SK-N-SH (cell line): Measurements from ENCODE around the gene GALNT16. TPM values are rescaled to one million over a fixed set of nuclear protein-coding genes. Genes with fewer than 3 reads are reported as not detected.

Source experiments
- CTCF ChIA-PET: fragments of 300-600, 350-600 bp; formaldehyde crosslinking; extraction: SDS; loops from one replicate; lab custom pipeline; 2021; lab: Yijun Ruan, JAX
- POLR2A ChIA-PET: fragments of 350-600 bp; sonication (Branson Sonifier 250); formaldehyde crosslinking; extraction: SDS; loops from one replicate; lab custom pipeline; 2020; ENCODE audit warnings: antibody characterized with exemption, inconsistent platforms; lab: Yijun Ruan, JAX
- DNase-seq: peaks from one replicate; pipeline ENCODE4 v3.0.0; 2012
- H2AFZ ChIP-seq: fragments of 200-600 bp; sonication (generic); 2 replicates; pipeline ENCODE4 v1.8.1; 2016; ENCODE audit warnings: antibody characterized with exemption, mild to moderate bottlenecking, low read depth
- H3F3A ChIP-seq: fragments of 200-600 bp; sonication (generic); replicated peaks from 2 replicates; pipeline ENCODE3; 2016; ENCODE audit warnings: antibody characterized with exemption, mild to moderate bottlenecking; ENCODE audit not compliant: insufficient read depth
- H3K27ac ChIP-seq, 2 experiments: fragments of 200-500 bp in 1 of 2; fragments of 200-600 bp in 1 of 2; sonication (Bioruptor generic) in 1 of 2; sonication (generic), shearing (Covaris generic) in 1 of 2; 2 replicates each; pipeline versions ENCODE4 v1.5.1 to v1.6.1; 2014 to 2016; ENCODE audit warnings: low read depth in 2 of 2, inconsistent platforms in 1 of 2, low read length in 1 of 2, mild to moderate bottlenecking in 1 of 2, mixed read lengths in 1 of 2
- H3K27me3 ChIP-seq: fragments of 200-600 bp; sonication (generic), shearing (Covaris generic); 2 replicates; pipeline ENCODE4 v1.6.1; 2016; ENCODE audit warnings: mixed run types; ENCODE audit not compliant: insufficient read depth
- H3K36me3 ChIP-seq, 2 experiments: fragments of 200-500 bp in 1 of 2; fragments of 200-600 bp in 1 of 2; sonication (Bioruptor generic) in 1 of 2; sonication (generic) in 1 of 2; replicated peaks in 1 of 2; 2 replicates each; pipeline versions ENCODE3 to v1.5.1; 2014 to 2016; ENCODE audit warnings: low read length in 1 of 2, mild to moderate bottlenecking in 1 of 2; ENCODE audit not compliant: insufficient read depth in 2 of 2, control insufficient read depth in 1 of 2
- H3K4me1 ChIP-seq, 2 experiments: fragments of 200-500 bp in 1 of 2; fragments of 200-600 bp in 1 of 2; sonication (Bioruptor generic) in 1 of 2; sonication (generic), shearing (Covaris generic) in 1 of 2; 2 replicates each; pipeline versions ENCODE4 v1.5.1 to v1.6.1; 2014 to 2016; ENCODE audit warnings: low read depth in 1 of 2, low read length in 1 of 2, mixed run types in 1 of 2; ENCODE audit not compliant: insufficient read depth in 2 of 2, control insufficient read depth in 1 of 2
- H3K4me2 ChIP-seq: fragments of 200-600 bp; sonication (generic), shearing (Covaris generic); 2 replicates; pipeline ENCODE4 v1.6.1; 2017; ENCODE audit warnings: mixed run types
- H3K4me3 ChIP-seq, 2 experiments: fragments of 200-500 bp in 1 of 2; fragments of 200-600 bp in 1 of 2; sonication (Bioruptor generic) in 1 of 2; sonication (generic), shearing (Covaris generic) in 1 of 2; 2 replicates each; pipeline versions ENCODE4 v1.5.1 to v1.8.1; 2014 to 2016; ENCODE audit warnings: low read depth in 2 of 2, inconsistent platforms in 1 of 2, low read length in 1 of 2, mild to moderate bottlenecking in 1 of 2, mixed read lengths in 1 of 2, moderate library complexity in 1 of 2
- H3K79me2 ChIP-seq: fragments of 200-600 bp; sonication (generic); 2 replicates; pipeline ENCODE4 v1.8.1; 2017; ENCODE audit warnings: mild to moderate bottlenecking; ENCODE audit not compliant: insufficient read depth
- H3K9ac ChIP-seq: fragments of 200-600 bp; sonication (generic); 2 replicates; pipeline ENCODE4 v1.6.1; 2017; ENCODE audit warnings: mixed run types
- H3K9me2 ChIP-seq: fragments of 200-600 bp; sonication (generic); 2 replicates; pipeline ENCODE4 v1.6.1; 2017; ENCODE audit warnings: mixed run types
- H3K9me3 ChIP-seq: fragments of 200-600 bp; sonication (generic); 2 replicates; pipeline ENCODE4 v1.6.1; 2017; ENCODE audit warnings: mixed run types, mild to moderate bottlenecking, moderate library complexity
- H4K20me1 ChIP-seq: fragments of 200-600 bp; sonication (generic); 2 replicates; pipeline ENCODE4 v1.6.1; 2017; ENCODE audit warnings: mild to moderate bottlenecking, mixed run types; ENCODE audit not compliant: insufficient read depth
- ELF1 ChIP-seq: IDR thresholded peaks from 2 replicates; pipeline ENCODE4 v1.4.0; 2012
- GABPA ChIP-seq: IDR thresholded peaks from 2 replicates; pipeline ENCODE4 v1.4.0; 2012; ENCODE audit warnings: low read depth, mild to moderate bottlenecking
- GATA2 ChIP-seq: sonication (generic); formaldehyde crosslinking; IDR thresholded peaks from 2 replicates; pipeline ENCODE4 v1.5.0; 2020; ENCODE audit warnings: mild to moderate bottlenecking, missing genetic modification reagents
- JUND ChIP-seq: IDR thresholded peaks from 2 replicates; pipeline ENCODE4 v1.4.0; 2012
- MEF2A ChIP-seq: IDR thresholded peaks from 2 replicates; pipeline ENCODE4 v1.4.0; 2012; ENCODE audit warnings: low read depth, borderline replicate concordance
- MXI1 ChIP-seq: IDR thresholded peaks from 2 replicates; pipeline ENCODE4 v1.6.1; 2012; ENCODE audit warnings: mild to moderate bottlenecking, low read depth, low read length, improper control_type of control experiment
- NFIC ChIP-seq: IDR thresholded peaks from 2 replicates; pipeline ENCODE4 v1.4.0; 2012; ENCODE audit warnings: borderline replicate concordance
- NRF1 ChIP-seq: IDR thresholded peaks from 2 replicates; pipeline ENCODE4 v1.6.1; 2012; ENCODE audit warnings: low read depth, mild to moderate bottlenecking, low read length
- POLR2AphosphoS5 ChIP-seq: IDR thresholded peaks from 2 replicates; pipeline ENCODE4 v1.6.1; 2012; ENCODE audit warnings: low read depth, low read length
- RCOR1 ChIP-seq: fragments of 150-350 bp; IDR thresholded peaks from 2 replicates; pipeline ENCODE4 v1.6.1; 2017; ENCODE audit warnings: antibody characterized with exemption, low read length
- SMC3 ChIP-seq: IDR thresholded peaks from 2 replicates; pipeline ENCODE4 v1.6.1; 2012; ENCODE audit warnings: low read depth, low read length, improper control_type of control experiment
- TAF1 ChIP-seq: IDR thresholded peaks from 2 replicates; pipeline ENCODE4 v1.6.1; 2012; ENCODE audit warnings: low read depth, mild to moderate bottlenecking, low read length, moderate library complexity, borderline replicate concordance
- TCF12 ChIP-seq: IDR thresholded peaks from 2 replicates; pipeline ENCODE4 v1.4.0; 2012
- YY1 ChIP-seq: IDR thresholded peaks from 2 replicates; pipeline ENCODE4 v1.4.0; 2012; ENCODE audit warnings: low read depth, mild to moderate bottlenecking
- WGBS: methylation state at CpG from one replicate; pipeline ENCODE4 v1.1.6; 2017; ENCODE audit warnings: low lambda C conversion rate; 5-methylcytosine and 5-hydroxymethylcytosine counted together
- polyA plus RNA-seq, 3 experiments: library from polyadenylated mRNA; depleted of rRNA; stranded (reverse); fragments of >200 nt; gene quantifications; 2 replicates each; pipeline ENCODE4 v1.2.3, GENCODE V29; 2012
- TF ChIP-seq, protein P1 (sequence below): fragments of 150-350 bp; IDR thresholded peaks from 2 replicates; pipeline ENCODE4 v1.6.1; 2016; ENCODE audit warnings: mild to moderate bottlenecking, low read depth, low read length
- TF ChIP-seq, protein P2 (sequence below): fragments of 200-600 bp; sonication (generic); IDR thresholded peaks from 2 replicates; pipeline ENCODE4 v1.6.1; 2017; ENCODE audit warnings: antibody characterized with exemption, mild to moderate bottlenecking, moderate library complexity
- TF ChIP-seq, protein P3 (sequence below): IDR thresholded peaks from 2 replicates; pipeline ENCODE4 v1.4.0; 2012; ENCODE audit warnings: low read depth, borderline replicate concordance

GALNT16 gene
- polyA plus RNA-seq, 1 of the 3 experiments (the other 2 are of a cell fraction): 17.0 TPM

DNA sequence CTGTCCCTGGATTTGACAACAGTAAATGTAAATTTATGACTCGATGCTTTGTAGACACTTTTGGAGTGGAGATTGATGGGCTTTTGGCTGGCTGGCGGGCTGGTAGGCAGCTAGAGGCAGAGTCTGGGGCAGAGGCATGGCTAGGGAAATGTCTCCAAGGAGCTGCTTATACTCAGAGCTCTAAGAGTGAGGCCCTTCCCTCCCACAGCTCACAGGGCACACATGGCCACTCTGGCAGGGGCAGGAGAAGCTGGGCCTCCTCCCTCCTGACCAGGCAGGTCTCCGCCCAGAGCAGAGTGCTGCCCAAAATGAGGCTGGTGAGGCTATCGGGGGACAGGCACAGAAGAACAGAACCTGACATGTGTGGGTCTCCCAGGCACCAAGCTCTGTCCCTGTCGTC lies 67.5 kb downstream of the GALNT16 start:
- TF ChIP-seq MXI1 (no peak), NRF1 (no peak), ELF1 (no peak), YY1 (no peak), POLR2AphosphoS5 (no peak), TAF1 (no peak), SMC3 (no peak), RCOR1 (no peak), MEF2A (no peak), GABPA (no peak), NFIC (no peak), TCF12 (no peak)
- TF ChIP-seq, protein P1, sequence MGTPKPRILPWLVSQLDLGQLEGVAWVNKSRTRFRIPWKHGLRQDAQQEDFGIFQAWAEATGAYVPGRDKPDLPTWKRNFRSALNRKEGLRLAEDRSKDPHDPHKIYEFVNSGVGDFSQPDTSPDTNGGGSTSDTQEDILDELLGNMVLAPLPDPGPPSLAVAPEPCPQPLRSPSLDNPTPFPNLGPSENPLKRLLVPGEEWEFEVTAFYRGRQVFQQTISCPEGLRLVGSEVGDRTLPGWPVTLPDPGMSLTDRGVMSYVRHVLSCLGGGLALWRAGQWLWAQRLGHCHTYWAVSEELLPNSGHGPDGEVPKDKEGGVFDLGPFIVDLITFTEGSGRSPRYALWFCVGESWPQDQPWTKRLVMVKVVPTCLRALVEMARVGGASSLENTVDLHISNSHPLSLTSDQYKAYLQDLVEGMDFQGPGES: no peak
- TF ChIP-seq, protein P2, sequence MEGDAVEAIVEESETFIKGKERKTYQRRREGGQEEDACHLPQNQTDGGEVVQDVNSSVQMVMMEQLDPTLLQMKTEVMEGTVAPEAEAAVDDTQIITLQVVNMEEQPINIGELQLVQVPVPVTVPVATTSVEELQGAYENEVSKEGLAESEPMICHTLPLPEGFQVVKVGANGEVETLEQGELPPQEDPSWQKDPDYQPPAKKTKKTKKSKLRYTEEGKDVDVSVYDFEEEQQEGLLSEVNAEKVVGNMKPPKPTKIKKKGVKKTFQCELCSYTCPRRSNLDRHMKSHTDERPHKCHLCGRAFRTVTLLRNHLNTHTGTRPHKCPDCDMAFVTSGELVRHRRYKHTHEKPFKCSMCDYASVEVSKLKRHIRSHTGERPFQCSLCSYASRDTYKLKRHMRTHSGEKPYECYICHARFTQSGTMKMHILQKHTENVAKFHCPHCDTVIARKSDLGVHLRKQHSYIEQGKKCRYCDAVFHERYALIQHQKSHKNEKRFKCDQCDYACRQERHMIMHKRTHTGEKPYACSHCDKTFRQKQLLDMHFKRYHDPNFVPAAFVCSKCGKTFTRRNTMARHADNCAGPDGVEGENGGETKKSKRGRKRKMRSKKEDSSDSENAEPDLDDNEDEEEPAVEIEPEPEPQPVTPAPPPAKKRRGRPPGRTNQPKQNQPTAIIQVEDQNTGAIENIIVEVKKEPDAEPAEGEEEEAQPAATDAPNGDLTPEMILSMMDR: no peak
- no peak for DNase-seq
- Histone ChIP-seq H3K4me2 (no peak overlapping the region), H3K9me3 (no peaks in the 10 kb centered on the region), H3F3A (no peaks in the 10 kb centered on the region), H3K79me2 (no peaks in the 10 kb centered on the region), H3K4me3 (no peak overlapping the region), H3K27me3 (no peaks in the 10 kb centered on the region), H3K9me2 (no peaks in the 10 kb centered on the region), H2AFZ (no peak overlapping the region), H3K4me1 (no peaks in the 10 kb centered on the region), H3K9ac (no peak overlapping the region), H3K27ac (no peak overlapping the region), H3K36me3 (no peaks in the 10 kb centered on the region), H4K20me1 (no peaks in the 10 kb centered on the region)
- ChIA-PET POLR2A (no interaction called here), CTCF (no interaction called here)
- WGBS: 73% methylated on average over 5 of the region's 5 CpGs

DNA sequence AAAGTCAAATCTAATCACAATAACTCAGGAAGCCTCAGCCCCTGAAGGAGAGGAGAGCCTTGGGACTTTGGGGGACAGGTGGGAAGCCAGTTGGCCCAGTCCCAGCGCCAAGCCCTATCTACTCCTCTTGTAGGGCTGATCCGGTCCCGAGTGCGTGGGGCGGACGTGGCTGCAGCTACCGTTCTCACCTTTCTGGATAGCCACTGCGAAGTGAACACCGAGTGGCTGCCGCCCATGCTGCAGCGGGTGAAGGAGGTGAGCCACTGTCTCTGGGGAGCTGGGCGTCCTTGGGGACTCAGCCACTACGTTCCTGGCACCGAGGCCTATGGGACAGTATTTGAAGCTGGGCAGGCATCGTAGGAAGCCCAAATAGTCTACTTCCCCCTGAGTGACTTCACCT lies 68.4 kb downstream of the GALNT16 start:
- H3K27me3 ChIP-seq: no peaks in the 10 kb centered on the region
- no peaks in the 10 kb centered on the region for H3K4me1 ChIP-seq
- no peak for DNase-seq
- no peak overlapping the region for H3K4me2 ChIP-seq
- H3F3A ChIP-seq: no peaks in the 10 kb centered on the region
- no peaks in the 10 kb centered on the region for H3K9me2 ChIP-seq
- 91% methylated on average over 8 of the region's 15 CpGs for WGBS
- H3K79me2 ChIP-seq: no peaks in the 10 kb centered on the region
- H3K27ac ChIP-seq: no peak overlapping the region
- no peaks in the 10 kb centered on the region for H4K20me1 ChIP-seq
- H2AFZ ChIP-seq: no peak overlapping the region
- no peak overlapping the region for H3K9ac ChIP-seq
- H3K9me3 ChIP-seq: no peaks in the 10 kb centered on the region
- CTCF ChIA-PET: no interaction called here
- no peaks in the 10 kb centered on the region for H3K36me3 ChIP-seq
- H3K4me3 ChIP-seq: no peak overlapping the region
- TF ChIP-seq JUND: no peak
- no peak for TF ChIP-seq NRF1
- TF ChIP-seq GATA2 (CRISPR knock-in tag): no peak
- TF ChIP-seq, protein P3, sequence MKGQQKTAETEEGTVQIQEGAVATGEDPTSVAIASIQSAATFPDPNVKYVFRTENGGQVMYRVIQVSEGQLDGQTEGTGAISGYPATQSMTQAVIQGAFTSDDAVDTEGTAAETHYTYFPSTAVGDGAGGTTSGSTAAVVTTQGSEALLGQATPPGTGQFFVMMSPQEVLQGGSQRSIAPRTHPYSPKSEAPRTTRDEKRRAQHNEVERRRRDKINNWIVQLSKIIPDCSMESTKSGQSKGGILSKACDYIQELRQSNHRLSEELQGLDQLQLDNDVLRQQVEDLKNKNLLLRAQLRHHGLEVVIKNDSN: no peak
- no peak for TF ChIP-seq RCOR1
- TF ChIP-seq, all 33 proteins: peak for 0
- POLR2A ChIA-PET: no interaction called here
